Central memory CD8-positive, alpha-beta T cell (primary cell): ENCODE measurements around the gene ZNHIT1.

Source experiments
- ATAC-seq: fragments of 150-1000 bp; cut with Tn5 transposase; replicated peaks from 2 replicates; pipeline ENCODE4 v1.10.0; 2022; ENCODE audit warnings: mild to moderate bottlenecking, moderate FRiP score, moderate number of reproducible peaks; ENCODE audit not compliant: poor library complexity, severe bottlenecking; ENCODE audit errors: extremely low read depth
- DNase-seq, 2 donors: peaks; one replicate each; pipeline ENCODE4 v3.0.0; 2021; ENCODE audit warnings: low spot score in 2 of 2
- H3K27ac Mint-ChIP-seq: one replicate; pipeline ENCODE4 v1.8.0; 2022; ENCODE audit warnings: low read depth, mild to moderate bottlenecking, moderate library complexity, mixed read lengths
- H3K27me3 Mint-ChIP-seq: one replicate; pipeline ENCODE4 v1.8.0; 2022; ENCODE audit warnings: mixed read lengths
- H3K36me3 Mint-ChIP-seq: one replicate; pipeline ENCODE4 v1.8.0; 2022; ENCODE audit warnings: mild to moderate bottlenecking, moderate library complexity, mixed read lengths; ENCODE audit not compliant: insufficient read depth
- H3K4me1 Mint-ChIP-seq: one replicate; pipeline ENCODE4 v1.8.0; 2022; ENCODE audit warnings: mixed read lengths
- H3K4me3 Mint-ChIP-seq: one replicate; pipeline ENCODE4 v1.8.0; 2022; ENCODE audit warnings: mild to moderate bottlenecking, moderate library complexity, mixed read lengths
- H3K9me3 Mint-ChIP-seq: one replicate; pipeline ENCODE4 v1.8.0; 2022; ENCODE audit warnings: mixed read lengths

ZNHIT1 gene

DNA sequence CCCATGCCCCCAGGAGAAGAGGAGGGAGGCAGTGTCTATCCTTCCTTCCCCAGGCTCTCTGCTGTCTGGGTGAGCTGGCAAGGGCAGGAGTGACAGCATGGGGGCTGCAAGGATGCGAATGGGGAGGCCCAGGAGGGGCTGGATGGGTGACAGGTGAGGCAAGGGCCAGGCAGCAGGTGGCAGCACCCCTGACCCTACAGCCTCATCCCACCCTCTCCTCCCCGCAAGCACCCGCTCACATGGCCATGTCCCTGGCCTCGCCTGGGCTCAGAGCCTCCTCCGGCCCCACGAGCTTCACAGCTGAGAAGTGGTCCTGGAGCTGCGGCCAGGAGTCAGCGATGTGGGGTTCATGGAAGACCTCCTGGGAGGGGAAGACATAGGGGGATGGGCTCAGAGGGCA lies 6.0 kb upstream of the ZNHIT1 start:
- ATAC-seq (no peak), DNase-seq (no peak)
- Mint-ChIP-seq H3K27ac (no peak overlapping the region), H3K27me3 (no peaks in the 10 kb centered on the region), H3K4me1 (peaks cover 16% of the 10 kb centered on the region), H3K4me3 (no peak overlapping the region), H3K36me3 (peaks cover 4% of the 10 kb centered on the region), H3K9me3 (no peaks in the 10 kb centered on the region)

DNA sequence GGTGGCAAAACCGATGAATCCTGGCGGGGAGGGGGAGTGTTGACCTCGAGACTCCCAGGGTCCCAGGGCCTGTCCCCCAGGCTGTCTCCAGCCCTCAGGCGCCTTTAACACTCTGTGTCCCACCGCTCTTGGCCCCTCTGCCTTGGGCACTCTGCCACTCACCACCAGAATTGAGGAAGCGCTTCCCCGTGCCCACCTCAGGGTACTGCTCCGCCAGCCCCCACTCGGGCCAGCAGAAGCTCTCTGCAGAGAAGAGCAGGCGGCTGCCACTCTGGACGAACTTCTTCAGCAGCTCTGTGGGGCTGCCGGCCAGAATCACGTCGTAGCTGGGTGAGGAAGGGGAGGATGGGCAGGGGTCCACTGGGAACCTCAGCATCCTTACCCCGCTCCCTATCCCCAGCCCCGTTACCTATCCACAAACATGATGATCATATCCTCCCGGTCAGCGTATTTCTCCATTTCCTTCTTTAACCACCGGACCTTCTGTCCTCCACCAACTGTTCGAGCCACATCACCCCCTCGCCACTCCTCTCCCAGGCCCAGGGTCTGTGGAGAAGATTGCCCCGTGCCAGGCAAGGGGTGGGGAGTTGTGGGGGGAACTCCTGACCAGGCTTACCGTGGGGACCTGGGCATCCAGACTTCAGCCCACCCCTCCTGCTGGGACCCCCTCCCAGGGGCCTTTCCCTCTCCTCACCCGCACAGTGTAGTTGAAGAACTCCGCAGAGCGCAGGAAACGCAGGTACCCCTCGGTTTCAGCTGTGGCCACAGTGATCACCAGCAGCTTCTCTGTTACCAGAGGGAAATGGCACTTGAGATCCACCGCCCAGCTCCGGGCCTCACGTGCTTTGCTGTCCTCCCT lies 1.7 kb upstream of the ZNHIT1 start:
- H3K36me3 Mint-ChIP-seq: peaks cover 14% of the 10 kb centered on the region
- no peaks in the 10 kb centered on the region for H3K9me3 Mint-ChIP-seq
- H3K27me3 Mint-ChIP-seq: no peaks in the 10 kb centered on the region
- DNase-seq: no peak
- H3K4me1 Mint-ChIP-seq: peaks cover 39% of the 10 kb centered on the region
- ATAC-seq: no peak
- peak overlapping the region; percentile 95 for H3K4me3 Mint-ChIP-seq
- H3K27ac Mint-ChIP-seq: peak overlapping the region; percentile 62

DNA sequence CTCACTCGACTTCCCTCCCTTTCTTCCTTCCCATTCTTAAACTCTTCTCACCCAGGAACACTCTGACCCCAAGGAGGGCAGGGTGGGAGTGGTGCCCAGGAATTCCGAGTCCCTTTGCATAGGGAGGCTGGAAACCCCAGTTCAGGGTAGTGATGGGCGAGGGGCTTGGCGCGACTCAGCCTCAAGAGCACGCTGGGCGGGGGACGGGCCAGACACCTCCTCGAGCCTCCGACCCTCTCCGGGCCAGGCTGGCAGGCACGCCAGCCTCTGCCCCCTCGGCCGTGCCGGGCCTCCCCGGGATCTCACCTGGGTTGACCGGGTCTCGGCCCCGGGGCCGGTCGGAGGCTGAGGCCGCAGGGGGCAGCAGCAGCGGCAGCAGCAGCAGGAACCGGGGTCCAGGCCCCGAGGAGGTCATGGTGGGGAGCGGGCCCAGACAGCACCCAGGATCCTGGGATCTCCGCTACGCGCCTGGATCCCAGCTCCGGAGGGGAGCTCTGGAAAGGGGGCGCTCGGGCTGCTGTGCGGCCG lies 1.0 kb upstream of the ZNHIT1 start:
- H3K4me1 Mint-ChIP-seq: peaks cover 45% of the 10 kb centered on the region

DNA sequence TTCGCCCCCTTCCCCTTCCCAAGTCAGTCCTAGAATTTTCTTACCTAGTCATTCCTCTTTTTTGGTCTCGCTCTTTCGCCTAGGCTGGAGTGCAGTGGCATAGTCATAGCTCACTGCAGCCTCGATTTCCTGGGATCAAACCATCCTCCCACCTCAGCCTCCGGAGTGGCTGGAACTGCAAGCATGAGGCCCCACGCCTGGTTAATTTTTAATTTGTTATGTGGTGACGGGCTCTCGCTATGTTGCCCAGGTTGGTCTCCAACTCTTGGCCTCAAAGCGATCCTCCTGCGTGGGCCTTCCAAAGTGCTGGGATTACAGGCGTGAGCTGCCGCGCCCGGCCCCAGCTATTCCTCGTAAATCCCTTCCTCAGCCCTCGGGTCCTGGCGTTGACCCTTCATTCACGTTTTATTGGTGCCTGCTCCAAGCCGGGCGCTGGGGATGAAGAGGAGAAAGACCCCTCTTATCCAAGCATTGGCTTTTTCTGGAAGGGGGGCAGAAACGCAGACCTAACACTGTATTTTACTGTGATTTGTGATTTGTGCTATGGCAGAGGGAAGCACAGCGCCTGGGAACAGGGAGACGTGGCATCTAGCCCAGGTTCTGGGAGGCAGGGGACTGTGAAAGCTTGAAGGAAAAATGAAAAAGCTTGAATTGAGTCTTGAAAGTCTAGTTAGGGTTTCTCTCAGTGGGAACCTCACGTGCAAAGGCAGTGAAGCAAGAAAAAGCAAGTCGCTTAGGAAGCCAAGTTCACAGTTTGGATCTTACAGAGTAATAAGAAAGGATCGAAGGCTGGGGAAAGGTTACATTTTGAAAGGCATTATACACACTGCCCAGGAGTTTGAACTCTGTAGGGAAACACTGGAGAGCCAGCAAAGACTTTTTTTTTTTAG lies 516 bp downstream of the ZNHIT1 start:
- H3K9me3 Mint-ChIP-seq: no peaks in the 10 kb centered on the region
- ATAC-seq (no peak), DNase-seq (no peak)
- H3K4me1 Mint-ChIP-seq: peaks cover 50% of the 10 kb centered on the region
- peak overlapping the region; percentile 95 for H3K4me3 Mint-ChIP-seq
- H3K36me3 Mint-ChIP-seq: peaks cover 20% of the 10 kb centered on the region
- peak overlapping the region; percentile 97 for H3K27ac Mint-ChIP-seq
- no peaks in the 10 kb centered on the region for H3K27me3 Mint-ChIP-seq

More for the DNA sequence above, 1.0 kb upstream of the ZNHIT1 start:
- no peak for ATAC-seq
- H3K36me3 Mint-ChIP-seq: peaks cover 14% of the 10 kb centered on the region
- no peaks in the 10 kb centered on the region for H3K9me3 Mint-ChIP-seq
- H3K27ac Mint-ChIP-seq: peak overlapping the region; percentile 62
- no peak for DNase-seq
- H3K4me3 Mint-ChIP-seq: peak overlapping the region; percentile 95
- no peaks in the 10 kb centered on the region for H3K27me3 Mint-ChIP-seq

DNA sequence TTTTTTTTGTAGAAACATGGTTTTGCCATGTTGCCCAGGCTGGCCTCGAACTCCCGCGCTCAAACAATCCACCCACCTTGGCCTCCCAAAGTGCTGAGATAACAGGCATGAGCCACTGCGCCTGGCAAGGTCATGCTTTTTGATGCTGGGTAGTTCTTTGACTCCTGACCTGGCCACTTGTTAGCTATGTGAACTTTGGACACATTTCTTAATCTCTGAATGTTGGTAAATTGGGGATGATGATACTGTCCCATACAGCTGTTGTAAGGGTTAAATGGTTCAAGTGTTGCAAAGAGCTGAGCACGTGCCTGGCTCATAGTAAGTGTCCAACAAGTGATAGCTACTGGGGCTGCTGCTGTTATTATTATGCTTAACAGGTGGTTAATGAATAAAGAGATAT lies 2.3 kb downstream of the ZNHIT1 start:
- DNase-seq (no peak), ATAC-seq (no peak)
- Mint-ChIP-seq H3K27ac (no peak overlapping the region), H3K27me3 (no peaks in the 10 kb centered on the region), H3K4me1 (peaks cover 50% of the 10 kb centered on the region), H3K36me3 (peaks cover 30% of the 10 kb centered on the region), H3K4me3 (no peak overlapping the region), H3K9me3 (no peaks in the 10 kb centered on the region)

DNA sequence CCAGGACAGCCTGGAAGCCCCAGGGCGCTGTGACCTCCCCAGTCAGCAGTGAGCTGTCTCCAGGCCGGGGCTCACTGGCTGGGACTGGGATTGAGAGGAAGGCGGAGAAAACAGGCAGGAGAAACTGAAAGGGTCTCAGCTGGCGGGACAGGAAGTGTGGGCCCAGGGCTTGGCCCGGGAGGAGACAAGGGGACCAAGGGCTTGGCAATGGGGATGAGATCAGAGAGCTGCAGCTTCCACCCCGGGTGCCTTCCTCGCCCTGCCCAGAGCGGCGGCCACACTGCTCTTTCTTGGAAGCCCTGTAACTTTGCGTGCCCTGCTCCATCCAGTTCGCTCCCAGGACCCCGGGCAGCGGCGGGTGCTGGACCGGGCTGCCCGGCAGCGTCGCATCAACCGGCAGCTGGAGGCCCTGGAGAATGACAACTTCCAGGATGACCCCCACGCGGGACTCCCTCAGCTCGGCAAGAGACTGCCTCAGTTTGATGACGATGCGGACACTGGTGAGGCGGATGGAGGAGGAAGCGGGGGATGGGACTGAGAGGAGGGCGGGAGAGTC lies 4.4 kb downstream of the ZNHIT1 start:
- peaks cover 34% of the 10 kb centered on the region for H3K4me1 Mint-ChIP-seq
- peak overlapping the region; percentile 78 for H3K27ac Mint-ChIP-seq
- no peak for DNase-seq
- H3K36me3 Mint-ChIP-seq: peaks cover 38% of the 10 kb centered on the region
- ATAC-seq: no peak
- H3K4me3 Mint-ChIP-seq: no peak overlapping the region
- no peaks in the 10 kb centered on the region for H3K27me3 Mint-ChIP-seq
- no peaks in the 10 kb centered on the region for H3K9me3 Mint-ChIP-seq

DNA sequence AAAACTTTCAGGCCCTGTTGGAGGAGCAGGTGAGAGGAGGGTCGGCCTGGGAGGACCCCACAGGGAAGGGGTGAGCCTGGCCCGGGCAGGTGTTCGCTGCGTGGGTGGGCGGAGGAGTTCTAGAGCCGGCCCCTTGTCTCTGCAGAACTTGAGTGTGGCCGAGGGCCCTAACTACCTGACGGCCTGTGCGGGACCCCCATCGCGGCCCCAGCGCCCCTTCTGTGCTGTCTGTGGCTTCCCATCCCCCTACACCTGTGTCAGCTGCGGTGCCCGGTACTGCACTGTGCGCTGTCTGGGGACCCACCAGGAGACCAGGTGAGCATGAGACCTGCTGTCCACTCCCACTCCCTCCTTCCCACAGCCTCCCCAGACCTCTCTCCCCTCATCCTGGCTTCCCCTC lies 5.6 kb downstream of the ZNHIT1 start:
- peaks cover 25% of the 10 kb centered on the region for H3K4me1 Mint-ChIP-seq
- H3K27ac Mint-ChIP-seq: no peak overlapping the region
- H3K27me3 Mint-ChIP-seq: no peaks in the 10 kb centered on the region
- H3K9me3 Mint-ChIP-seq: no peaks in the 10 kb centered on the region
- ATAC-seq (no peak), DNase-seq (no peak)
- no peak overlapping the region for H3K4me3 Mint-ChIP-seq
- H3K36me3 Mint-ChIP-seq: peaks cover 35% of the 10 kb centered on the region

DNA sequence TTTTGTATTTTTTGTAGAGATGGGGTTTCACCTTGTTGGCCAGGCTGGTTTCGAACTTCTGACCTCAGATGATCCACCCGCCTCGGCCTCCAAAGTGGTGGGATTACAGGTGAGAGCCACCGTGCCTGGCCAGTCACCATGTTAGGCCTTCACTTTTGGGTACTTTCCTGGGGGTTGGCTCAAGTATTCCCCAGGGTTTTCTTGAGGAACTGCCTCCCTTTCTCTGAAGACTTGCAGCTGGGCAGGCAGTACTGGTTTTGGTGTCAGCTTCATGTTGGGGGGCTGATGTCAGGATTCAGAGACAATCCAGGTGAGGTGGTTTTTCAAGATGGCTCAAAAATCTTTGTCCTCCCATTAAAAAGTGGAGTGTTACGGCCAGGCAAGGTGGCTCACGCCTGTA lies 7.7 kb downstream of the ZNHIT1 start:
- H3K4me3 Mint-ChIP-seq: no peak overlapping the region
- H3K9me3 Mint-ChIP-seq: no peaks in the 10 kb centered on the region
- no peak overlapping the region for H3K27ac Mint-ChIP-seq
- peaks cover 15% of the 10 kb centered on the region for H3K4me1 Mint-ChIP-seq
- DNase-seq: no peak
- peaks cover 39% of the 10 kb centered on the region for H3K36me3 Mint-ChIP-seq
- no peak for ATAC-seq
- H3K27me3 Mint-ChIP-seq: no peaks in the 10 kb centered on the region

DNA sequence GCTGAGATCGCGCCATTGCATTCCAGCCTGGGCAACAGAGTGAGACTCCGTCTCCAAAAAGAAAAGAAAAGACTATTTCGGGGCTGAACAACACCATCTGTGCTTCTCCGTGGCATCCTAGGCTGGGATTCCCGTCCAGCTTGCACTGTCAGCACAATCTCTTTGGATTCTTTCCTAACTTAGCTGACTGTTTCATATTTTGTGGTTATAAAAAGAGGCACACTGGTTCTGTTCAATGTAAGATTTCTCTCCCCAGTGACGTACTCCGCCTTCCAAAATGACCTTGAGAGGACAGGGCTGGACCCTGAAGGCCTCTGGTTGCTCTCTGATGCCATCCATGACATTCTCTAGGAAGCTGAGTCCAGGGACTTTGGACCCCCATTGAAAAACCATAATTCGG lies 8.8 kb downstream of the ZNHIT1 start:
- H3K27ac Mint-ChIP-seq: no peak overlapping the region
- no peaks in the 10 kb centered on the region for H3K9me3 Mint-ChIP-seq
- no peak for ATAC-seq
- no peak for DNase-seq
- H3K36me3 Mint-ChIP-seq: peaks cover 40% of the 10 kb centered on the region
- H3K4me3 Mint-ChIP-seq: no peak overlapping the region
- no peaks in the 10 kb centered on the region for H3K27me3 Mint-ChIP-seq
- peaks cover 14% of the 10 kb centered on the region for H3K4me1 Mint-ChIP-seq

DNA sequence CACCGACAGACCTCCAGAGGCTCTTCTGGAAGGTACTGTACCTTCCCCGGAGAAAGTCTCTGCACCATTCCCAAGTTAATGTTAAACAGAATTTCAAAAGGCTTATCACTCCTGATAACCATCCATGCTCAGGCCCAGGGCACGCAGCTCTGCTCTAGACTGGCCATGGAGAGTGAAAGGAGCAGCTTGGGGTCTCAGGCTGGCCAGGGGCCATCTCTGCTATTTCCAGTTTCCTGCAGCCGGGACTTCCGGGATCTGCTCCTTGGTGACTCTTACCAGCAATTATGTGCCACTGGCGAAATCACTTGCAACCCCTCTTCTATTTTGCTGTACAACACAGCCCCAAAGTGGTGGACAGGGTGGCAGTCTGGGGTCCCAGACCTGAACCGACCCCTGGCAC lies 13.7 kb downstream of the ZNHIT1 start:
- no peaks in the 10 kb centered on the region for H3K27me3 Mint-ChIP-seq
- ATAC-seq (no peak), DNase-seq (no peak)
- H3K4me3 Mint-ChIP-seq: no peak overlapping the region
- no peaks in the 10 kb centered on the region for H3K9me3 Mint-ChIP-seq
- H3K4me1 Mint-ChIP-seq: peaks cover 7% of the 10 kb centered on the region
- H3K27ac Mint-ChIP-seq: no peak overlapping the region
- peaks cover 22% of the 10 kb centered on the region for H3K36me3 Mint-ChIP-seq

DNA sequence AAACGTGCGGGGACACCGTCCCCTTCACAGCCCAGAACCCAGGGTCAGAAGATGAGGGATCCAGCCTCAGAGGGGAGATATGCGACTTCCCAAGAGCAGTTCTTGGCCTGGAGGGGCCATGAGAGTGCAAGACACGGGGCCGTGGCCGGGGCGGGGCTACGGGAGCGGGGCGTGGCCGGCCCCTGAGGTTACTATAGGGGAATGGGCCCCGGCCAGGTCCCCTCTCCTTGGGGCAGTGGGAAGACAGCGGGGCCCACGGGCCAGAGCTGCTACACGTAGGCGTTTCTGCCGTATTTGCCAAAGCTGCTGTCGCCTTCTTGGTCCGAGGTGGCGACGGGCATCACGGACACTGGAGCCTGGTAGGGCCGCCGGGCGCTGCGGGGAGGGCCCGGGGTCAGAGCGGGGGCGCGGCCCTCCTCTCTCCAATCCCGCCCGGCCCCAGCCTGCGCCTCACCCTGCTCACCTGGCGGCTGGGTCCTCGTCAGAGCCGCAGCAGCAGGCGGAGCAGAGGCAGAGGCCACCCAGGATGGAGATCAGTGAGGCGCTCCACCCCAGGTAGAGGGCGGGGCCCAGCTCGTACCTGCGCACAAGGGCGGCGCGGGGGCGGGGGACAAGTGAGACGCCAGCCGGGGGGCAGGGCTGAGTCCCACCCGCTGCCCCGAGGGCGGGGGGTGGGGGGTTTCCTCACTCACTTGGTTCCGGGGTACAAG lies 14.3 kb downstream of the ZNHIT1 start:
- Mint-ChIP-seq H3K4me3 (no peak overlapping the region), H3K27ac (no peak overlapping the region), H3K4me1 (peaks cover 7% of the 10 kb centered on the region), H3K9me3 (no peaks in the 10 kb centered on the region), H3K27me3 (no peaks in the 10 kb centered on the region), H3K36me3 (peaks cover 18% of the 10 kb centered on the region)
- ATAC-seq (no peak), DNase-seq (no peak)

DNA sequence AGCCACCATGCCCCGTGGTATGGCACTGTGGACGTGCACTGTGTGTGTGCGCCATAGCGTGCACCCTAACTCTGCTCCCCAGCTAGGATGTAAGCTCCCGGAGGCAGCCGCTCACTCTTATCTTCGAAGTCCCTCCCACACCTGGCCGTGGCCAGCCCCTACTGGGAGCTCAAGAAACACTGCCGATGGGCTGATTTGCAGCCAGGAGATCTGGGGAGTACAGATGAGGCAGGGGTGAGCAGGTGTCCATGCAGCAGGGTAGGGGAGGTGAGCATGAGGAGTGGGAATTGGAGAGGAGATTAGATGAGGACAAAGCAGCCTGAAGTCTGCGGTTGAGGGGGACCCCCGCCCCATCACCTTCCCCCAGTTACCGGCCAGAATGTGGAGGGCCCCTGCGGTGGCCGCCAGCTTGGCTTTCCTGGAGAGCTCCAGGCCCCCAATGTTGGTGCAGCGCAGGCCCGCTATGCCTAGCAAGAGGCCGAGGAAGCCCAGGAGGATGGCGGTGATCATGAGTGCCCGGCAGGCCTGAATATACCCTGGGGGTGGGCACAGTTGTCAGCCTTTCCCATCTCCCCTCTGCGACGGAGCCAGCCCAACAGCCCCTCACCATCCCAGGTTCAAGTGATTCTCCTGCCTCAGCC lies 16.1 kb downstream of the ZNHIT1 start:
- H3K9me3 Mint-ChIP-seq: no peaks in the 10 kb centered on the region
- peaks cover 7% of the 10 kb centered on the region for H3K4me1 Mint-ChIP-seq
- no peak overlapping the region for H3K27ac Mint-ChIP-seq
- no peak overlapping the region for H3K4me3 Mint-ChIP-seq
- ATAC-seq (no peak), DNase-seq (no peak)
- peaks cover 9% of the 10 kb centered on the region for H3K36me3 Mint-ChIP-seq
- H3K27me3 Mint-ChIP-seq: no peaks in the 10 kb centered on the region
